NCI-H2227 (cell line): ENCODE results near the gene CPSF4.

ENCODE experiments used
- DNase-seq: peaks from one replicate; lab custom pipeline; 2025; ENCODE audit not compliant: unreplicated experiment; lab: John Stamatoyannopoulos, UW

Gene CPSF4

DNA sequence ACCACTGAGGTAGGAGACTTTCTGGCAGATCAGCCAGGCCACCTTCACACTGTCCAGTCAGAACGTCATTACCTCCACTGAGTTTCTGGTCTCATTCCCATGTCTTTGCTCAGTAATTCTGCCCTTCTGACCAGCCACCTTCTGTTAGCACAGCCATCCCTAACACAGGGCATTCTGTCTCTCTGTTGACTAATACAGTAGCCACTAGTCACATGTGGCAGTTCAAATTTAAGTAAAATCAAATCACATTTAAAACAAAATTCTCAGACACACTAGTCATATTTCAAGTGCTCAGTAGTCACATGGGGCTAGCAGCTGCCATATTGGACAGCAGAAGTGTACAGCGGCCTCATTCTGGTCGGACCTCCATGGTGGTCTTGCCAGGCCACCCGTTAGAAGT lies 7.4 kb downstream of the CPSF4 start:
- no peak for DNase-seq

DNA sequence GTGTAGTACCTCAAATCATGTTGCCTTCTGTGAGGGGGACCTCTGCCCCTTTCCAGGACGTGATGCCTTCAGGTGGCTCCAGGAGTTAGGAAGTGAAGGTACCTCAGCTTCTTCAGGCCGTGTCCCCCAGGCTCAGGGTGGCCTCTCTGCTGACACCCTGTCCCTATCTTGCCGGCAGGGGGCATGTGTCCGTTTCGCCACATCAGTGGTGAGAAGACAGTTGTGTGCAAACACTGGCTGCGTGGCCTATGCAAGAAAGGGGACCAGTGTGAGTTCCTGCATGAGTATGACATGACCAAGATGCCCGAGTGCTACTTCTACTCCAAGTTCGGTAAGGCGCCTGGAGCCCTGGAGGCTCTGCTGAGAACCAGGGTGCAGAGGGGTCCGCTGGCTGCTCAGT lies 9.2 kb downstream of the CPSF4 start:
- peak; percentile 15 for DNase-seq

DNA sequence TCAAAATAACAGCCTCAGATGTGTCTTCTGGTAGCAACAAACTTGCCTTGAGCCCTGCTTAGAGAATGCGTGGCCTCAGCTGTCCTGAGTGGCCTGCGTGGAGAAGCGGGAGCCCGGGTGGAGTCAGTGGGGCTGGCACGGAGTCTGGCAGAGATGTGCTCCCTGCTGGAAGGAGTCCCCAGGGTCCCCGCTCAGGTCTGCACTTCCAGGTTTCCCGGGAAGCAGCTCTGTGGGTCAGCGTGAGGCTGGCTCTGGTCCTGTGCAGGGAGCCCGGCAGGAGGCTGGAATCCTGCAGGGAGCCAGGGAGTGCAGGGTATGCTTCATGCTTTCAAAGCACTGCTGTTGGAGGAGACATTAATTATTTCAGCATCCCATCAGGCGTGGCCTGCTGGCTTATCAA lies 10.1 kb downstream of the CPSF4 start:
- DNase-seq = no peak

DNA sequence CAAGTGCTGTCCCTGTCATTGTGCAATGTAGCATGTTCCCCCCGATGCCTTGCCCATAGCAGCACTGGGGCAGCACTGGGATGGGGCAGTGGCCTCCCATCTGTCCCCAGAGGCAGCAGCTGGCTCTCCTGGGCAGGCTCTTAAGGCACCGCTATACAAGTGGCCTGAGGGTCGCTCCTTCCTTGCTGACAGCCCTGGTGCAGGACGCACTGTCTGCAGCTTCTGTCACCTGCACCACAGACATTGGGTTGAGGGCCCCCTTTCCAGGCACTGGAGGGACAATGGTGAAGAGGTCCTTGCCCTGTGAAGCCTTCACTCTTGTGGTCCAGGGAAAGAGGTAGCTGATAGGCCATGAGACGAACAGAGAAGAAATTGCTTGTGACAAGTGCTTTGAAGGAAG lies 10.6 kb downstream of the CPSF4 start:
- DNase-seq = no peak

DNA sequence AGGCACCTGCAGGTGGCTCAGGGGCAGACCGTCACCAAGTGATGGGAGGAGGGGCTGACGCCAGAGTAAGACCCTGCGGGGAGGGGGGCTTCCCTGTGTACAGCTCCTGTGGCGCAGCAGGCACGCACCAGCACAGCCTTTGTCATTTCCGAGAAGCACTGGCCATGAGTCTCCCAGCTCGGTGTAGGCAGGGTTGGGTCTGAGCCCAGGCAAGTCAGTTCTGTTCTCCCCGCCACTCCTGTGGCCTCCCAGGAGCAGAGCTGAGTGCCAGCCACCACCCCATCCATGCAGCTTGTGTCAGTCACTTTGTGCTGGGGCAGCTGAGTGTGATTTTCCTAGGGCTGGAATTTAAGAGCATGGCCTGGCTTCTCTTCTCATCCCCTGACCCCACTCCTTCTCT lies 13.2 kb downstream of the CPSF4 start:
- DNase-seq = no peak

DNA sequence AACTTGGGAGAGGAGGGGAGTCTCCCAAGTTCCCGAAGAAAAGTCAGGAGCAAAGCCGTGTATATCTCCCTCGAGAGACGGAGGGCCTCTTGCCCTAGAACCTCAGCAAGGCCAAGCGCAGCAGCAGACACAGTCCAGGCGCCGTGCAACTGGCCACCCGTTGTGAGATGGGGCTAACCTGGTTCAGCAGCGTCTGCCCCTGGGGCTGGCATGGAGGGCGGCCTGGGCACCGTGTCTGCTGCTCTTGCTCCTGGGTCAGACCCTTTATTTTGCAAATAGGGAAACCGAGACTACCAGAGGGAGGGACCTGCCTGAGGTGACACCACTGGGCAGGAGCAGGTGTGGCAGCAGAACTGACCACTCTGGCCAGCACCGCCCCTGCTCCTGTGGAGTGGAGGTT lies 13.8 kb downstream of the CPSF4 start:
- no peak for DNase-seq

DNA sequence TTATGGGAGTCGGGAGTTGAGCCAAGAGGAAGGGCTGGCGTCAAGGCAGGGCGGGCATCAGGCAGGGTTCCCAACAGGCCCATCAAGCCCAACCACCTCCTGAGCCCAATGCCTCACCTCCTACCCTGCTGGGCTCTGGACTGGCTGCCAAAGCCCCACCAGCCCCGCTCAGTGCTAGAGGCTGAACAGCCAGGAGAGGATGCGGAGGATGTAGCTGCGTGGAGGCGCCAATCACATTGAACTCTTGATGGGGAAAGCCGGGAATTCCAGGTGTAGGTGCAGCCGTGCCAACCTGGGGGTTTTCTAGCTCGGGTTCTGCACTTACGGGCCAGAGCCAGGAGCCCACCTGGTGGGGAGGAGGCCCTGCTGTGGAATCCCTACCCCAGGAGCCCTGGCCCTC lies 14.4 kb downstream of the CPSF4 start:
- DNase-seq = no peak

DNA sequence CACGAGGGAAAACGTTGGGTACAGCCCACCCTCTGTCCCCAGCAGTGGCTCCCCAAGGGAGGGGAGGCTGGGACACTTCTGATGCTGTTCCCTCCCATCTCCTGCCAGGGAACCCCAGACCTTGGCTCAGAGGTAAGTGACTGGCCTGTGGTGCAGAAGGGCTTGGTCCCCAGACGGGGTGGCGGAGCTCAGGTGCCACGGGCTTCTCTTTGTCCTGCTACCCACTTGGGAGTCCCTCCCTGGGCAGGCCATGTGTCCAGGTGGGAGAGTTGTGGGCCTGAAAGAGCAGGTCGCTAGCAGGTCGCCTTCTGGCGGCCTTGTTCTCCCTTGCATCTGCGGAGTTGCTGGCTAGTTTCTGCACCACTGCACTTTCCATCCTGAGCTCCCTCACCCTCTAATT lies 17.1 kb downstream of the CPSF4 start:
- DNase-seq = no peak

DNA sequence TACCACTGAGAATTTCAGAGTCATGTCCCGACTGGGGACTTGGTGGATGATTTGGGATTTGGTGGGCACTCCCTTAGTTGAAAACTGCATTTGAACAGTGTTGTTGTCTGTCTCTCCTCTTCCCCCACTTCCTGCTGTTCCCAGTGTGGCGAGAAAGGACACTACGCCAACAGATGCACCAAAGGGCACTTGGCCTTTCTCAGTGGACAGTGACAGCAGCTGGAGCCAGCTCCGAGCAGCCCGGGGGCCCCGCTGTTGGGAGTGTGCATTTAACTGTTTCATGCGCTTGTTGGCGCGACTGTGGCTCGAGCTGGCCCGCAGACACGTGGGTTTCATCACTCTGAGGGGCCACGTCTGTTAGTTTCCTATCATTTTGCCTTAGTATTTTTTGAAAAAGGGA lies 17.5 kb downstream of the CPSF4 start:
- no peak for DNase-seq

DNA sequence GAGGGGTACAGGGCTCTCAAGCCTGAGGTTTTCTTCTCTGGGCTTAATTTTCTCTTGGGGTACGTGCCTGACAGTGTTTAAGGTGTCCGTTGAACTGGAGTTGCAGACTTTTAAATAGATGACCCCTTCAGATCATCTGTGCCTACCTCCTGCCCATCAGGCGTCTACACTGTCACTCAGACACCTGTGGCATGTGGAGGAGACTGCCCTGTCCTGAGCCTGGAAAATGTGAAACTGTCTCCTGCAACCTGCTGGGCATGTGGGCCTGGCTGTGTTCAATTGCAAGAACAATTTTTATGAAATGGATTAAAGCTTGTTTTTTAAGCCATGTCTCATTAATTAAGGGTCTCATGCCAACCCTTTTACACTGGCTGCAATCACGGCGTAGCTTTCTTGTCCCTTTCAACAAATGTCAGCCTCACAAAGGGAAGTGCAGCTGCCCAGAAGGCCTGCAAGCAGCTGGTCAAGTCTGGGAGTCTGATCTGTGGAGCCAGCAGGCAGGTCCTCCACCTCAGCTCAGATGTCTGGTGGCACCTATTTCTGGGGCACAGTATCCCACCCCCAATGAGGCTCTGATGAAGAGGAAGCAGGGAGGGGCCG lies 18.4 kb downstream of the CPSF4 start:
- no peak for DNase-seq

DNA sequence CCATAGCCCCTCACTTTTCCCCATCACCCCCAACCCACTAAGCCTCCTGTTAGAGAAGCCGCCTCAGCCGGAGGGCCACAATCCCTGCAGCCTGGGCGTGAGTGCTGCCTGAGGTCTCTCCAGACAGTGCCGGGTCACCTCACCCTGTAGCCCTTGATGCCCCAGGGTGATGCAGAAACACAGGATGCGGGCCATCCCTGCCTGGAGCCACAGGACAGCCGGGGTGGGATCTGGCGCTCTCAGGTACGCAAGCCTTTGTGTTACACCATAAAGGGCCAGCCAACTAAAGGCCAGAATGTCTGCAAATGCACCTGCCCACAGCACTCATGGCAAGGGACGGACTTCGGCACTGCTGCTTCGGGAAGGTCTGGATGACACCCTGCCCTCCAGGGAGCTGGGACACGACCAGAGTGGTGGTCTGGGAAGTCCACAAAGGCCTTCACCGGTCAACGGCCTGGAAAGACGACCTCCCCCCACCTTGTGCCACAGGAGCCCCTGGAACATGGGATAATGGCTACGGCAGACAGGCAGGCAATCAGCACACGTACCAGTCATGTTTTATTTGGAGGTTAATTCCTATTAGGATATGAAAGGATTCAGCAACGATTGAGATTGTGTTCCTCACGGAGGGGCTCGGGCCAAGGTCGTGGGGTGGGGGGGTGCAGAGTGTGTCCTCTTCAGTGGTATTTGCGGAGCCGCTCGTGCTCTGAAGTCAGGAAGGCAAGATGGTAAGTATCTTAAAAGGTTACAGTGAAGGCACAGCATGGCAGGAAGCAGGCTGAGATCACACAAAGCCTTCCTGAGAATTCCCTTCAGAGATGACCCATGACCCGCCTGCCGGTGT lies 19.1 kb downstream of the CPSF4 start:
- no peak for DNase-seq

DNA sequence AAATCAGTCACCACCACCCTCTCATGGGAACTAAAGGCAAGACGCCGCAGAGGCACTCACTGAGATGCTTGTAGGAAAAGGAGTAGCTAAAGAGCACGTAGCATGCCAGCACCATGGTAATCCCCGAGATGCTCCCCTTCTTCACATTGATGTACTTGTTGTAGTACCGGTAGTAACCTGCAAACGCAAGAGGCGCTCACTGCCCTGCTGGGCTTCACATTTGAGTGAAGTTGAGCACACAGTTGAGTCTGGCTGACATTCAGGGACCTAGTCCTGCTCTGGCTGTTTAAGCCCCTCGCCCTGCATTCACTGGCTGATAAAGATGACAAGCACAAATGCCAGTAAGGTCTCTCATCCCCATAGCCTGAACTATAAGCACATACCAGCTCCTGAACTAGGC lies 20.3 kb downstream of the CPSF4 start:
- DNase-seq = peak; percentile 14

DNA sequence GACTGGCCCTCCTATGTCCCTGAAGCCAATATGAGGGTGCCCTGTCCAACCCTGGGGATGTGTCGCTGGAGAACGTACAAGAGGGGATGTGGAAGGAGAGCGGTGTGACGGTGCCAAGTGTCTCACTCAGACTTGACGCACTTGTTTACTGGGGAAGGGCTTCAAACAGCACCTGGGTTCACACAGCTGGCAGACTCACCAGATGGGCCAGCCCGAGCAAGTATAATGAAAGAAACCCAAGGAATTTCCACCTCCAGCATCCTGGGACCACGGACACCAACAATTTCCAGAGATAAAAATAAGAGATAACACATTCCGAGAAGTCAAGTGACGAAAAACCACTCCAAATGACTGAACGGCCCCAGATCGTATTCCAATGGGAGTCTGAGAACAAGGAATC lies 21.9 kb downstream of the CPSF4 start:
- DNase-seq = no peak

DNA sequence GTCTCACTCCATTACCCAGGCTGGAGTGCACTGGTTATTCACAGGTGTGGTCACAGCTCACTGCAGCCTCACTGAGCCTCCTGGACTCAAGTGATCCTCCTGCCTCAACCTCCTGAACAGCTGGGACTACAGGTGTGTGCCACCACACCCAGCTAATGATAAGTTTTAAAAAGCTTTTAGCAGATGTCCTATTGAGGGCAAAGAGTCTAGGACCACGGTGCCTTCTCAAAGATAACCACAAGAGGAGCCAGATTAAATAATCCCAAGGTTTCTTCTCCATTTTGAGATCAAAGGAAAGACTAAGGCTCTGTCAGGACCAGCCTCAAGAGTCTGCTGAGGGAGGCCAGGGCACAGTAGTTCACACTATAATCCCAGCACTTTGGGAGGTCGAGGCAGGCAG lies 22.5 kb downstream of the CPSF4 start:
- DNase-seq = no peak

DNA sequence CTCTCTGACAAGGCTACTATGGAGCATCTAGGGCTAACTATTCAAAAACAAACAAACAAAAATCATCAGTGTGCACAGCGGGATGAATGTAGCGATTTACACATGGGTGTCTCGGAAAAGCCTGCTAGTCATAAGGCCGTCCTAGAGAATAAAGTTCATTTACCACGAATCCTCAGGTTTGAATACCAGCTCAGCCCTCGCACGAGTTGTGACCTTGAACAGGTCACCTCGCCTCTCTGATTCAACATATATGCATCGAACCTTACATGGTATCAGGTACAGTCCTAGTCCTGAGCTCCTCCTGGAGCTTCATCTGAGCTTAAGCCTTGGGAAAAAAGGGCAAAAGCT lies 26.7 kb downstream of the CPSF4 start:
- no peak for DNase-seq

DNA sequence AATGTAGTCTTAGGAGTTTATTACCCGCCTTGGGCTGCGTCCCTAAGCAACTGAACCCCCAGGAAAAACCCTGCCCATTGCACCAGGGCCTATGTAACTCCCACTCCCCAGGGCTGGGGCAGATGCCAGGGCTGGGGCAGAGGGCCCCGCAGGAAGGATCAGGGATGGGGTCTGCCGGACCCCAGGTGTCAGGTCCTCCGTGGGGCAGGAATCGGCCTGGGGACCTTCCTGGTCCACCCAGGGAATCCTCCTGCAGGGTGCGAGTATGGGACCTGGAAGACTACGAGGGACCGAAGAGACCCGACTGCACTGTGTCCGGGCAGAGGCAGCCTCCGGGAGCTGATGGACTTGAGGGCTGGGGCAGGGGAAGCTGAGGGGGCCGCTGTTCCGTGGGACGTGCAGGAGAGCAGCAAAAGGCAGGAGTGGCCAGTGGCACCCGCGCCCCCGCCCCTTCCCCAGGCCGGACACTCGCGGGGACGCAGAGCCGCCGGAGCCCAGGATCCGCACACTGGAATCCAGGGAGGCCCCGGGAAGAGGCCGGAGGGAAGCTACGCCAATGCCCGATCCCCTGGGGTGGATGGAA lies 29.7 kb downstream of the CPSF4 start:
- no peak for DNase-seq

DNA sequence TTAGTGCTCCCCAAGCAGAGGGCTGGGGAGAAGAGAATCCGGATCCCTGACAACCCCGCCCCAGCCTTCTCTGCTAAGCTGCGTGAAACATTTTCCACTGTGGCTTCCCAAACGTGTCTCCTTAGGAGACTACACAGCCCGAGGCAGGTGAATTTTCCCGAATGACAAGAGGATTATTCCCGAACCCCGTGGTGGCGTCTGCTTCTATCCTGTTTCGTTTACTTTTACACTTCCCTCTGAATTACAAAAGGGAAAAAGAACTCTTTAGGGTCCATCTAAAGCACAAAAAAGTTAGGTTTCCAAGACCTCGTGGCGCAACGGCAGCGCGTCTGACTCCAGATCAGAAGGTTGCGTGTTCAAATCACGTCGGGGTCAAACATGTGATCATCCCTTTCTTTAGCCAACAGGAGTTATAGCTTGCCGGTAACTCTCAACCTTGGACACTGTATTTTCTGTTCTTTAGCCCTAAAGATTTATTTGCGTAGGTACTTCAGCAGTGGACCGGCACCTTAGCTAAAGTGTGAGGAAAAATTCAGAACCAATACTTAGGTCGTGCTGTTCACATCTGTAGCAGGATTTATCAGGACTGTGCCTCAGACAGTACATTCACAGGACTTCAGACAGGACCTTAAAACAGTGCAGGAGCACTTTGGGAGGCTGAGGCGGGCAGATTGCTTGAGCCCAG lies 30.8 kb downstream of the CPSF4 start:
- DNase-seq = no peak

DNA sequence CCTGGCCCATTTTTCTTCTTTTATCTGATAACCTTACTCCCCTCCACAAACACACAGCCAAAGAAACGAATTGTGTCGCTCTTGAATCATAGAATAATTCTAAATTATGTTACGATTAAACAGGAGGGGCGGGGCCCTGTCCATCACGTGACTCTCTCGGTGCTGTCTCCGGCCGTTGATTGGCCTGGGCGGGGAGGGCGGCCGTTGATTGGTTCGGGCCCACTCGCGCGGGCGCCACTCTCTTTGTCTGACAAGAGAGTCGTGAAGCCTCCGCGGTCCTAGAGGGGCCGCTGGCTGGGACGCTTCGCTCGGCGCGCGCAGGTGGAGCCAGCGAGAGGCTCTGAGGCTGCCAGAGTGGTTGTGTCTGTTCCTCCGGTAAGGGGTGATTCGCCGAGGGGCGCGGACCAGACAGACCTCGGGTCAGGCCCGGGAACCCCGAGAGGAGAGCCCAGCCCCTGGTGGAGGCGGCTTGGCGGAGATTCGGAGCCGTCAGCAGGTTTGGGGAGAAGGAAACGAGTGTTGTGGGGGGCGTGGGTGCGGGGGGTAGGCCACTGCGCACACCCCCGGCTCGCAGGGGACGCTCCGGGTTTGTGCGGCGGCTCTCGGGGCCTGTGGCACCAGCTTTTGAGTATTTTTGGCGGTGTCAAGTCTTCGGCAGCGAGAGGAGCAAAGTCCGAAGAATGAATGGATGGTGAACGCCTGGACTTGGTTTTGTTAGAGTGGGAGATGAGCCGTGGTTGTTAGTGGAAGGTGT lies 34.0 kb downstream of the CPSF4 start, which contains the start of gene ZNF789:
ZNF789 (plus strand) TSS at position 330 of the 754 bp plus-strand sequence. CDS start 3,567 bp downstream, outside the sequence.
- DNase-seq = peak; percentile 99

DNA sequence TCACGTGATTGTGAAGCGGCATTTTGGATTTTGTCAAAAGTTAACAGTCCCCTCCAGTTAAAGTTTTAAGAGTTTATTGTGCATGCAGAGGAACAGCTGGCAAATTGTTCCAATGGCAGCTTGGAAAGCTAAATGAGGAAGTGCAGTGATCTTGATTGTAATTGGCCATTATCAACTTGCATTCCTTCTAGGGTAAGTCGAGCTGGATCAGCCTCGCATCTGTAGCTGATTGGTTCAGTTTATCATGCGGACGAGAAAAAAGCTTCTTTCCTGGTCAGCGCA lies 34.5 kb downstream of the CPSF4 start:
- DNase-seq = peak; percentile 64

DNA sequence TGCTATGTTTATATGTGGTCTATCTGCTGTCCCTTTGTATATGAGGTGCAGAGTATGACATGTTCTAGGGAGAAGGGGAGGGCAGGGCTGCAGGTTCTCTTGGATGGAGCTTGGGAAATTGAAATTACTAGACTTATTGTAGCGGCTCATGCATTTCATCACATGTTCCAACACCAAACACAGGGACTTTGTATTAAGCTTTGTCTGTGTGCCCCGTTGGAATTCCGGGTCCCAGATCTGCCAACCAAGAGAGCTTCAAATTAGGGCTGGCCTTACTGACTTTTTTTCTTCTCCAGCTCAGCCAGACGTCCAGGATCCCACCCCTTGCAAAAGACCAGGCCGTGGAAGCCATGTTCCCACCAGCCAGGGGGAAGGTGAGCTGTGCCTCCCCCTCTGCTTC lies 37.4 kb downstream of the CPSF4 start:
- no peak for DNase-seq
